ENCODE measurements around the gene PAPPA2. TPM values are rescaled to one million over a fixed set of nuclear protein-coding genes. Genes with fewer than 3 reads are reported as not detected.
A peak's percentile ranks its signal among the peaks of the same experiment; 100 is the strongest.
"Not testable (repeated sequence)": the region's sequence is repeated elsewhere in the genome, so short reads cannot be mapped to it uniquely, and the experiment has no call there.

PAPPA2 gene
- total RNA-seq, 1 donor from 2014 or later, result 1.3 TPM

DNA sequence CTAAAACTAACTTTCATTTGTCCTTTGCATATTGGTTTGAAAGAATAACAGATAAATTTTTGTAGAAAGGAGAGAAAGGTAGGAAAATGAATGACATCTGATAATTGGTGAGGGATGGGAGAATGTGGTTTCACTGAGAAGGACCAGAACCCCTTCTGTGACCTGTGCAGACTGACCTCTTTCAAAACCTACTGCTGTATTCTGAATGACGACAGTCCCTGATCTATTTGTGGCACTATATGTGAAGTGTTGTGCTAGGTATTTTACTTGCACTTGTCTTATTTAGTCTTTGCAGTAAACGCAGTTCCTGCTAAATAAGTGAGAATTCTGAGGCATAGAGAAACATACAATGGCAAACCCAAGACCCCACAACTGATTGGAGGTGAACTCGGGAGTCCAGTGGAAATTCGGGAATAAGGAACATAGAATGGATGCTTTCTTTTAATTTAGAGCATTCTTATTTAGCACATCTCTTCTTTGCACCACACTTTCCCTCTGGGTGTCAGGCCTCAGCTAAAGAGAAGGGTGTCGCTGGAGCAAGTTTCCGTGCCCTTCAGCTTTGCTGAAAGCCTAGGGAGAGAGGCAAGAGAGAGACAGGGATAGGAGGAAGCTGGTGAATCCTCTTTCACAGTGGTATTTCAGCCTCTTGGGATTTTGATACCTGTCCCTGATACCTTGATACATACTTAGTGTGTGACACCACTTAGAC, 230.2 kb downstream of the PAPPA2 start:
- no peak for DNase-seq (ENCODE audit: low read depth)

DNA sequence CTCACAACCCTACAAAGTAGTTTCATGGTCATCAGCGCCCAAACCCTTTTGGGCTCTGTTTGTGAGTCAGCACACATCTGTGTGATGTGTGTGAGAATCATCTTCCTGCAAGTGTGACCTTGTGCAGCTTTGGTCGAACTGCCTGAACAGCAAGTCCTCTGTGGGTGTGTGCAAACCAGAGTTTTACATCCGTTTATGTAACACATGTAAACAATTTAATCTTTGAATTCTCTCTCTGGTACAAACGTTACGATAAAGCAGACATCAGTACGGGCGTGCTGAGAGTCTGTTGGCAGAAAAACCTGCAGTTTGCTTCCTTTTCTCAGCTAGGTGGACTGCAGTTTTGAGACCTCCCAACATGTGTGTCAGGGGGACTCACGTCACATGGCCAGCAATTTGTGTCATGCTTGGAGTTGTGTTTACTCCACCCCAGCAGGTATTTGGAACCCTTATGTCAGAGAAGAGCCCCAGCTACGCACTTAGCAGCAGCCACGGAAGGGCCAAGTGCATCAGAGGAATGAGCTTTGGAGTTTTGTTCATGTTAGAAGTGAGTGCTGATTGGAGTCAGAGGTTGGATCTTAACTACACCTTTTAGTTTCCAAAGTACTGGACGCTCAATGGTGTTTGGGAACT, 230.8 kb downstream of the PAPPA2 start:
- no peak for DNase-seq (ENCODE audit: low read depth)

DNA sequence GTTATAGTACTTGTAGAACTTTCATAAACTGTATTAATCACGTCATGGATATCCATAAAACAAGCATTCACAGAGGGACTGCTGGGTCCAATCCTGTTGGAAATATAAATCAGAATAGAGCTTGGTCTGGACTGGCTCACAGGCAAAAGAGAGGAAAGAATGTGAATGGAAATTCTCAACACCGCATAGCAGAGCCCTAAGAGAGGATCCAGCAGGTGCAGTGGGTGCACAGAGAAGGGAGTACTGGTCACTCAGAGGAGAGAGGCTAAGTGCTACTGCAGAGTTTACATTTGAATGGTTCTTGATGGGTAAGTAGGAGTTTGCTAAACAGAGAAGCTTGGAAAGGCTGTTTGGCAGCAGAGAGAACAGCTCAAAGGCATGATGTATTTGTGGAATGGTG, 231.7 kb downstream of the PAPPA2 start:
- no peak for DNase-seq (ENCODE audit: low read depth)

DNA sequence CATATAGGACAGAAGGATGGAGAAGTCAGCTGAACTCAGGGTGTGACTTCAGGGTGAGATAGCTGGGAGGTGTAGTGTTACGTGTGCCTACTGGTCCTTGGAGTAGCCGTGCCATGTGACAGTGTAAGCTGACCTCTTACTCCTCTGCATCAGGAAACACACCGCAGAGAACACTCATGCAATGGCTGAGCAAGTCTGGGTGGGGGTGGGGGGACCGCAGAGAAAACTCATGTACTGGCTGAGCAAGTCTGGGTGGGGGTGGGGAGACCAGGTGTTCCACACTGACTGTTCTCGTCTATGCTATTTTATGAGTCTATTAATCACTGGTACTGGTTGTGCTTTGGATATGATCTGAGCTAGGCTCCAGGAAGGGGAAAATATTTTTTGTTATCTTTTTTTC, 233.1 kb downstream of the PAPPA2 start:
- DNase-seq (ENCODE audit: low read depth), result peak; percentile 98

DNA sequence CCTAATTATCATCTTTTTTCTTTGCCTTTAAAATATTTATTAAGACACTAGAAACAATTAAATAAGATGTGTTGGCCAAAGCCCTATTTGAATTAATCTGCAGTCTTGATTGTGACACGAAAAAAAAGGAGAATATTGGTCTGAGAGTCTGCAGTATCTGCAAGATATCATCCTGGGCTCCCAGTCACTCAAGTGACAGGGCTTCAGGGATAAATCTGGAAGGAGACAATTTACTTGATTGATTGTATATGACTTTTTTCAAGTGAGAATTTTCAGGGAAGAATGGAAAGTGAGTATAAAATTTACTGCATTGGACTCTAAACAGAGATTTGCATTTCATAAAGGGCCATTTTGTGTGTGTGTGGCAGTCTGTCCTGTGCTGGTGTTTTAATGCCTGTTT, 233.7 kb downstream of the PAPPA2 start:
- DNase-seq (ENCODE audit: low read depth), result no peak

DNA sequence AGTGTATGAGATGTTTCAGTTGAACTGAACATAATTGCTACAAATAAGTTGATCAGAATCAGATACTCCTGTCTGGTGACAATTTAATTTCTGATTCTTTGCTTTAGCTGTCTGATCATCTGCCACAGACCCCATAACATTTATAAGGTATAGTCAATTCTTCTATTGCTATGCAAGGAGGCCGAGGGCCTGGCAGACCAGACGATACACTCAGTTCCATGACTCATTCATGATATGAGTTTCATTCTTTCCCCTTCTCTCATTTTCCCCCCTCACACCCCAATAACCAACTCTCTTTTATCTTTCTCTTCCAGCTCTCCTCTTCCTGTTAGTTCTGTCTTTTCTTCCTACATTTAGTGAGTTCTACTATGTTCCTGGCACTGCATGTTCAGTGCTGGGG, 236.8 kb downstream of the PAPPA2 start:
- no peak for DNase-seq (ENCODE audit: low read depth)

DNA sequence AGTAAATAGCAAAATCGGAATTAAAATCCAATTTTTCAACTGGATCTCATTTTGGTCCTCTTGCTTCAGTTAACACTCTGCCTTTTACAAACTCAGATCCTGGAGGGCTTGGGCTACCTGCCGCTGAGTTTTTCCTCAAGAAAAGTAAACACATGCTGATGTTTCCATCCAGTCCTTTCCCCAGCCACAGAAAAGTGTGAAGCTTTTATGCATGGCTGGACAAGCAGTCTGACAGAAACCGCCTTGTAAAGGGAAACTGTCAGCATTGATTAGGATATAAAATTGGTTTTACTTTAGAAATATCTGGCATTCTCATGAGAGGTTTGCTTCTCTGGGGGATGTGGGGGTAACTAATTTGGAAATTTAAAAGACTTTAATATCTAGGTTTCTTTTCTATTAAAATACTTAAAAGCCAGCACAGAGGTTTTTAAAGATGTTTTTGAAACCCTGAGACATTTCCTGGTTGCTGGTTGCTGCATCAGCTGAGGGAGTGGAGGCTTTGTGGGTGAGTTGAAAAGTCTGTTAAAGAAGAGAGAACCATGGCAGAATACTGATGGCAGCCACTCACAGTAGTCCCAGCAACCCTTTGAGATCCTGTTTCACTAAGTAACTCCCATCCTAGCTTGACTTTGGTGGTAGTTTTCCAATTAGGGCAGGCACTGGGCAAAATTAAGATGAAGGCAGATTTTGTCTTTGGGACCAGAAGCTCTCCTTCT, 238.3 kb downstream of the PAPPA2 start:
- peak; percentile 53 for DNase-seq (ENCODE audit: low read depth)

DNA sequence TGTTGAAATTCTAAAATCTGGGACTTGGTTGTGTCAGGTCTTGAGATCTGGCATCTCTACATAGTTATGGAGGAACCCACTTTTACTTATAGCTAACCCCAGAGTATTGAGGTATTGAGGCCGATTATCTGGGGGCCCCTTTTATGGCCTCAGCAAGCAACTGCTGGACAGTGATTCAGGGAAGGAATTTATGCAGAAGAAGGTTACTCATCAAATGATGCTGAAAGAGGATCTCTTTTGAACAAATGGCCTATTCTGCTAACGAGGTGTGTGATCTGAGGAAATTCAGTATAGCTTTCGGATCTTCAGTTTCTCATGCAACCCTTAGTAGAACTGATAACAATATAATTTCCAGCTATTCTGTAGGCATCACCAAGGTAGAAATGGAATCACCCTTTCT, 239.9 kb downstream of the PAPPA2 start:
- no peak for DNase-seq (ENCODE audit: low read depth)

DNA sequence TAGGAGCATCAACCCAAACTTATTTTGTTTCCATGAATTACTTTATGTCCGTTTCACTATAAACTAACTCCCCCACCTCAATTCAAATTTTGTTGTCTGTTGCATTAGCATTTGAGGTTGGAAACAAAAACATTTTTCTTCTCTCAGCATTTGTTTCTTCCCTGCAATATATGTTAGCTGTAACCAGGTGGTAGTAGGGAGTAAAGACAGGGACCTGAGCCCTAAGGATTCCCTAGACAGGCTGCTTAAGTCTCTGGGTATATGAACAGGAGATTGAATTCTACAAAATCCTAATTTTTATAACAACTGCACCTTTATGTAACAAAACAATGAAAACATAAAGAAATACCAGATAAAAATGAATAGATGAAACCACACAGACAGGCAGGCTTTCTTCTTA, 242.6 kb downstream of the PAPPA2 start:
- DNase-seq (ENCODE audit: low read depth), result no peak

DNA sequence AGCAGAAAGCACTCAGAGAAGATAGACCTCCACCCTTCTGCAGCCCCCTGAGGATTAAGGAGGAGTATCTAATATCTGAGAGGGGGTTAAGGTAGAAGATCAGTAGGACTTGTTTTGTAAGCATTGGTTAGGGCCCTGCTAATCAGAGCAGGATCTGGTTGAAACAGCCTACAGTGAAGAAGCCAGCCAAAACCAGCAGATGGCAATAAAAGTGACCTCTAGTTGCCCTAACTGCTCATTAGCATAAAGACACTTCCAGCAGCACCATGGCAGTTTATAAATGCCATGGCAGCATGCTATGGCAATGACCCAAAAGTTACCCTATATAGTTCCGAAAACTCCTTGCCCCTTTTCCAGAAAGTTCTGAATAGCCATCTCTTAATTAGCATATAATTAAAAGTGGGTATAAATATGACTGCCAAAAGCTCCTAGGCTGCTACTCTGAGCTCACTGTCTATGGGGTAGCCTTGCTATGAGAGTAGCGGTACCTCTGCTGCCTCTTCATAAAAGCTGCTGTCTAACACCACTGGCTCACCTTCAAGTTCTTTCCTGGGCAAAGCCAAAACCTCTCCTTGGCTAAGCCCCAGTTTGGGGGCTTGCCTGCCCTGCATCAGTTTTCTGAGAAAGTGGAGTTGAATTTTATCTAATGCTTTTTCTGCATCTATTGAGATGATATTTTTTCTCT, 254.2 kb downstream of the PAPPA2 start:
- peak; percentile 34 for DNase-seq (ENCODE audit: low read depth)

DNA sequence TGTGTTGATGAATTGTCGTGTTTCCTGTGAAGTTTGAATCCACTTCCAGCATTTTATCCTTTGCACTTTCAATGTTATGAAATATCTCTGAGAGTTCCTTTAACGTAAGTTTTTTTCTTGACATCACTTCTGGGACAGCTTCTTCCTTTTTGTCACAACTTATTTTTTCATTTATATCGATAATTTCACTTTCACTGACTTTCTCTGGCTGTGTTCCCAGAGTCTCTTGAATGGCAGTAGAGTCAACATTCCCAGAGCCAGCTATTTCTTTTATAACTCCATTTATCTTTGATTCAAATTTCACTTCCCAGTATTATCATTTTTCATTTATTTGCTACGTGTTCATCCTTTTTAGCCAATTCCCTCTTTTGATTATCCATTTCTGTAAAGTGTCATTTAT, 256.5 kb downstream of the PAPPA2 start:
- DNase-seq (ENCODE audit: low read depth), result no peak

DNA sequence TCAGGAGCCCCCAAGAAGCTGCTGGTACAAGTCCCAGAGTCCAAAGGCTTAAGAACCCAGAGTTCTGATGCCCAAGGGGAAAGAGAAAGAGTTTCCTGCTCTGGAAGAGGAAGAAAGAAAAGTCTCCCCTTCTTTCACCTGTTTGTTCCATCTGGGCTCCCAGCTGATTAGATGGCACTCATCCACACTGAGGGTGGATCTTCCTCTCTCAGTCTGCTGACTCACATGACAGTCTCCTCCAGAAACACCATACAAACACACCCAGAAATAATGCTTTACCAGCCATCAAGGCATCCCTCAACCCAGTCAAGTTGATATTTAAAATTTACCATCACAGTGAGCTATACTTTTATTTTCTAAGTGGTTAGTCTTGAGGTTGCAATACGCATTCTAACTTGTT, 257.9 kb downstream of the PAPPA2 start:
- no peak for DNase-seq (ENCODE audit: low read depth)

DNA sequence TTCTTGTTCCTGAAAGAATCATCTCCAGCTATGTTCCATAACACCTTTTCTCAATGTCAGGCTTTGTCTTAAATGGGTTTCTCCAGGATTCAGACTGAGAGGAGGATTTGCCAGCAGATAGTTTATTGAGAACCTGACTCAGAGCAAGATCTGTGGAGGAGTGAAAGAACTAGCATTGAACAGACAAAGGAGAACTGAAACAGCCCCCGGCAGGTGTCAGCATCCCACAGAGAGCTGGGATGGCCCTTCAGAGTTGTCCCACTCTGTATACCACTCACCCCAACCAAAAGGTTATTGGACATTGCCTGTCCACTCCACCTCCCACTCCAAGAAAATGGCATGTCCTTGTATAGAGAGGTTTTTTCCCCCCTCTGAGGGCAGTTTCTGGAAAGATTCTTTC, 270.7 kb downstream of the PAPPA2 start:
- no peak for DNase-seq (ENCODE audit: low read depth)

DNA sequence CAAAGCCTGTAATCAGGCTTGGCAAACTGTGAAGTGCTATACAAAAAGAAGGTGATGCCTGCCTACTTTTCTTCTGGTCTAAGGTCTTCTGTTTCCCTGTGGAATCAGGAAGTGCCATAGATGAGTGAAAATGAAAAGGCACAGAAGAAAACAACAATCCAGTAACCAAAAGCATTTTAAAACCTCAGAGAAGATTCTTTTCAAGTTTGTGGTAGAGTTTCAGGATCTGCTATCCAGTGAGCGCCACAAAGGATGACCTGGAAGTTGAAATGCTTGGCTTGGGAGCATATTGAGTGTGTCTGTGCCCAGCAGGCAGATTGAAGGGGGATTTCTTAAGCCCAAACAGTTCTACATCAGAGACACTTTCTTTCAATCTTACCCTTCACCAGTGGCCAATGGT, 272.2 kb downstream of the PAPPA2 start:
- DNase-seq (ENCODE audit: low read depth), result peak; percentile 69

DNA sequence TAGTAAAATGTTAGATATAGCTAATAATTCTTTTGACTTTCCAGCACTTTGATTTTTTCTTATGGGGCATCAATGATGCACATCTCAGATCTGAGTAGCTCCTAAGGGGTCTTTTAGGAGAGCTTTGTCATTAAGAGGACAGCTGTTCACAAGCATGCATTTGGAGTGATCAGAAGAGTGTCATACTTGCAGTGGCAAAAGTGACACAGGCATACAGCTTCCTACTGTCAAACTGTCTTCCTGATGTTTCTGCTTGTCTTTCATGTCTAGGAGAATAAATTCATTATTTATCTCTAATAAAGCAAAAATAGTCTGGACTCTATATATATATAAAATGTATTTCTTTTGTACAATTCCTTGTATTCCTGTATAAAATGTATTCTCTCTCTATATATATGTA, 273.0 kb downstream of the PAPPA2 start:
- no peak for DNase-seq (ENCODE audit: low read depth)

DNA sequence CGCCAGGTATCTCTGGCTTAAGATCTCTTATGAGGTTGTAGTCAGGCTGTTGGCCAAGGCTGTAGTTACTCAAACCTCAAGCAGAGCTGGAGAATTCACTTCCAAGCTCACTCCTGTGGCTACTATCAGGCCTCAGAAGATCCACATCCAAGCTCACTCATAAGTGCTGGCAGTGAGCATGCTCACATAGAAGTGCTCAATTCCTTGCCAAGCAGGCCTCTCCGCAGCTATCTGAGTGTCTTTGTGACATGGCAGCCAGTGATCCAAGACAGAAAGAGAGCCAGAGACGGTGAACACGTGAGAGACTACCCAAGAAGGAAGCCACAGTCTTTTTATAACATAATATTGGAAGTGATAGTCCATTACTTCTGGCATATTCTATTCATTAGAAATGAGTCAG, 278.2 kb downstream of the PAPPA2 start:
- DNase-seq (ENCODE audit: low read depth), result no peak

DNA sequence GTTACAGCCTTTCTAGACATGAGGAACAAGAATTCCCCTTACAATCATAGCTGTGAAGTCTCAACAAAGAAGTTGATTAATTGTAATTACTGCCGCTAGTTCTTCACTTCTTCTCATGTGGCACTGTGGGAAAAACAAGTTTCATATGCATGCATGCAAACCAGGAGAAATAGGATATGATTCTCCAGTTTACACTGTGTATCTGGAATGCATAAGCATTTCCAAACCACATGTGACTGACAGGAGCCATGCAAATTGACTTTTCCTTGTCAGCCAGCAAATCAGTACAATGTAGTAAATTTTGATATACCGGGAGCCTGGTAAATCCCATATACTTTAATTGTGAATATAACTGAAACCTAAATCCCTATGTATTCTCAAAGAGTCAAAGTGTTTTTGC, 279.3 kb downstream of the PAPPA2 start:
- DNase-seq (ENCODE audit: low read depth), result no peak

DNA sequence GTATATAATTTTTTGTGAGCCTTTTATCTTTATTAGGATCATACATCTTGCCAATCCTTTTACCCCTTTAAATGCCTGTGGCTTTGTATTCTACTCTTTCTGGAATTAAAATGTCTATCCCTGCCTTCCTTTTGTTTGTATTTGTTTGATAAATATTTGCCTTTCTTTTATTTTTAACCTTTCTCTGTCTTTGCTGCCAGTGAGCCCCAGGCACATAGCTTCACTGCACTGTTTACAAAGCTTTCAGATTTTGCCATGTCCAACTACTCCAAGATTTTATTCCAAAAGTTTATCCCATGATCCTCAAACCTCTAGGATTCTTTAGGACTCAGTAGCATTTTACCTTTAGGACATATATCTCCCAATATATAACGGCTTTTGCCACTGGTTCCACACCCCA, 281.2 kb downstream of the PAPPA2 start:
- DNase-seq (ENCODE audit: low read depth), result no peak

DNA sequence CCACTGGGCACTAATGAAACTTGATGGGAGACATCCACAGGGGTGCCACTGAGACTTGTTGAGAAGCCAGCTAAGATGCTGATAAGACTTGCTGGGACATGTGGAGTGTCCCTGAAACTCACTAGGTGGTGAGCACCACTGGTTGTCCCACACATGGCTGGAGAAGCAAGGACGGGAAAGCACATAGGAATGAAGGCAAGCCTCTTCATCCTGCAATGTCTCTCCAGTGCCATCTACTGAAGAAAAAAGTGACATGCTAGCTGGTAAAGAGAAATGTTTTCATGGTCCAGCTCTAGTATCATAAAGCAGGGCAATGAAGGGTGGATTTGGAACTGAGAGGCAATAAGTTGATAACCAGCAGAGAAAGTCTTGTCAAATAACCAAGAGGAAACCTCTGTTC, 283.0 kb downstream of the PAPPA2 start:
- peak; percentile 9 for DNase-seq (ENCODE audit: low read depth)

DNA sequence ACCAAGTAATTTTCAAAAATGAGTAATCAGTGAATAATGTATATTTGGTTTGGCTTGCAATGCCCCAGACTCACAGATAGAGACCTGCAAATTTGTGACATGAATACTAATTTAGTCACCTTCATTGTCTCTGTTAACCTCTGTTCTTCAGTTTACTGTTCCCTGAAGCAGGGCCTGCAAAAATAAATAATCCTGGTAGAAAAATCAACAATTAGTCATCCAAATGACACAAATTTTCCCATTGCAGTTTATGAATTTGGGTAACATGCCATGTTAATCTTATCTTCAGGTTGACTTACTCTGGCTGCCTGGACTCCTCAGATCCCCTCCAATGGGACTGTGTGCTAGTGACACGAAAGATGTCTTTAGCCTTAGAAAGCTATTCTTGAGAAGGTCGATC, 289.5 kb downstream of the PAPPA2 start:
- DNase-seq (ENCODE audit: low read depth), result peak; percentile 10

DNA sequence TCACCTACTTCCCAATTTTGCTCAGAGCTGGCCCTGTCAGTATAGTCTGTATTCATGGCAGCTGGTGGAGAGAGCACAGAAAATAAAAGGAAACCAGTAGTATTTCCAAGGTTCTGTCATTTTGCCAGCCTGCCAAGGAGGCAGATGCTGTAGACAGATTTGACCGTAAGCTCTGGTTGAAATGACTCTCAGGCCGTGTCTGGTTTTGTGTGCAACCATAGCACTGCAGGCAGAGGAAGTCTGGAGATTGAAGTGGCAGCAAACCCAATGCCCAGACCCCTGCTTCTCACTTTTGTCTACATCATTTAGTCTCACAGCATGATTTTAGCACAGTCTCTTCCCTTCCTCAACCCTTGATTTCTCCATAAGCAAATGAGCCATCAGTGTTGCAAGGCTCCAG, 291.7 kb downstream of the PAPPA2 start:
- no peak for DNase-seq (ENCODE audit: low read depth)

DNA sequence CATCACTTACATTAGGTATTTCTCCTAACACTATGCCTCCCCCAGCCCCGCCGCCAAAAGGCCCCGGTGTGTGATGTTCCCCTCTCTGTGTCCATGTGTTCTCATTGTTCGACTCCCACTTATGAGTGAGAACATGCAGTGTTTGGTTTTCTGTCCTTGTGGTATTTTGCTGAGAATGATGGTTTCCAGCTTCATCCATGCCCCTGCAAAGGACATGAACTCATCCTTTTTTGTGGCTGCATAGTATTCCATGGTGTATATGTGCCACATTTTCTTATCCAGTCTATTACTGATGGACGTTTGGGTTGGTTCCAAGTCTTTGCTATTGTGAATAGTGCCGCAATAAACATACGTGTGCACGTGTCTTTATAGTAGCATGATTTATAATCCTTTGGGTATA, 293.8 kb downstream of the PAPPA2 start:
- not testable (repeated sequence) for DNase-seq (ENCODE audit: low read depth)

DNA sequence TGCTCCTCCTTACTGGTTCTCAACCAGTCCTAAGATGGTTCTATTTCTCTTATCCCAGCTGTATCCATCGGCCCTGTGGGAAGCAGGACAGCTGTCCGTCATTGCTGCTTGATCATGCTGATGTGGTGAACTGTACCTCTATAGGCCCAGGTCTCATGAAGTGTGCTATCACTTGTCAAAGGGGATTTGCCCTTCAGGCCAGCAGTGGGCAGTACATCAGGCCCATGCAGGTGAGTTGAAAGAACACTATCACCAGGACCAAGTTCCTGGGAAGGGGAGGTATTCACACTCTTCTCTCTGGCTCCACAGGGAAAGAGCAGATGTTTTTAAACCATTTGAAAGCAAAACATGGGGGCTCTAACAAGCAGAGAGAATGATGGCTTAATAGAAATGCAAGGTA, 302.6 kb downstream of the PAPPA2 start:
- no peak for DNase-seq (ENCODE audit: low read depth)
